SU-DHL-6 (cell line): ENCODE measurements around the gene ADCY5.

Source experiments
- H2AFZ ChIP-seq: fragments of 200-600 bp; sonication (generic); 2 replicates; pipeline ENCODE4 v1.6.1; 2014; ENCODE audit warnings: low read depth, mild to moderate bottlenecking, moderate library complexity, mixed read lengths, antibody characterized with exemption, low read length; ENCODE audit not compliant: severe bottlenecking
- H3F3A ChIP-seq: fragments of 200-600 bp; shearing (Covaris generic); 2 replicates; pipeline ENCODE4 v1.6.0; 2016; ENCODE audit warnings: antibody characterized with exemption, mild to moderate bottlenecking; ENCODE audit not compliant: insufficient read depth
- H3K27ac ChIP-seq: fragments of 200-600 bp; sonication (generic); 2 replicates; pipeline ENCODE4 v1.5.1; 2016; ENCODE audit warnings: low read depth, mild to moderate bottlenecking, low read length, moderate library complexity, mixed read lengths
- H3K27me3 ChIP-seq: fragments of 200-600 bp; sonication (generic), shearing (Covaris generic); 2 replicates; pipeline ENCODE4 v1.6.0; 2014; ENCODE audit warnings: mild to moderate bottlenecking, low read length
- H3K36me3 ChIP-seq: fragments of 200-600 bp; sonication (generic); 2 replicates; pipeline ENCODE4 v1.6.1; 2014; ENCODE audit warnings: mild to moderate bottlenecking, low read length, mixed read lengths
- H3K4me2 ChIP-seq: fragments of 300-600, 200-600 bp; shearing (Covaris generic), sonication (generic); 2 replicates; pipeline ENCODE4 v1.6.0; 2014; ENCODE audit warnings: low read length, low read depth, mild to moderate bottlenecking; ENCODE audit not compliant: poor library complexity, severe bottlenecking
- H3K4me3 ChIP-seq: fragments of 200-600 bp; sonication (generic); 2 replicates; pipeline ENCODE4 v1.5.1; 2014; ENCODE audit warnings: antibody characterized with exemption, low read length, mild to moderate bottlenecking, mixed read lengths; ENCODE audit not compliant: insufficient read depth, poor library complexity, severe bottlenecking
- H3K79me2 ChIP-seq: fragments of 200-600 bp; sonication (generic); 2 replicates; pipeline ENCODE4 v1.6.1; 2014; ENCODE audit warnings: mild to moderate bottlenecking, low read length, moderate library complexity; ENCODE audit not compliant: insufficient read depth
- H3K9ac ChIP-seq: fragments of 200-600 bp; sonication (generic); 2 replicates; pipeline ENCODE4 v1.7.0; 2014; ENCODE audit warnings: mild to moderate bottlenecking, low read length
- H3K9me2 ChIP-seq: fragments of 200-600 bp; sonication (generic); replicated peaks from 2 replicates; pipeline ENCODE4 v1.6.1; 2014; ENCODE audit warnings: low read length; ENCODE audit not compliant: insufficient read depth
- H3K9me3 ChIP-seq: fragments of 200-600 bp; sonication (generic); 2 replicates; pipeline ENCODE4 v1.6.1; 2014; ENCODE audit warnings: low read length, mixed read lengths; ENCODE audit not compliant: insufficient read depth
- H4K20me1 ChIP-seq: fragments of 200-600 bp; sonication (generic); 2 replicates; pipeline ENCODE4 v1.6.1; 2014; ENCODE audit warnings: low read depth, mild to moderate bottlenecking, antibody characterized with exemption, low read length, moderate library complexity, mixed read lengths
- EZH2phosphoT487 ChIP-seq: fragments of 200-600 bp; sonication (generic), shearing (Covaris generic); conservative IDR thresholded peaks from 2 replicates; pipeline ENCODE4 v1.6.1; 2018; ENCODE audit warnings: mild to moderate bottlenecking, antibody characterized with exemption, low read length, moderate library complexity, mixed read lengths
- TF ChIP-seq, protein P1 (sequence below): fragments of 200-600 bp; sonication (generic); IDR thresholded peaks from one replicate; pipeline ENCODE4 v1.5.1; 2017; ENCODE audit warnings: antibody characterized with exemption, mild to moderate bottlenecking, low read length, moderate library complexity; ENCODE audit not compliant: insufficient read depth, poor library complexity, severe bottlenecking

Gene ADCY5

DNA sequence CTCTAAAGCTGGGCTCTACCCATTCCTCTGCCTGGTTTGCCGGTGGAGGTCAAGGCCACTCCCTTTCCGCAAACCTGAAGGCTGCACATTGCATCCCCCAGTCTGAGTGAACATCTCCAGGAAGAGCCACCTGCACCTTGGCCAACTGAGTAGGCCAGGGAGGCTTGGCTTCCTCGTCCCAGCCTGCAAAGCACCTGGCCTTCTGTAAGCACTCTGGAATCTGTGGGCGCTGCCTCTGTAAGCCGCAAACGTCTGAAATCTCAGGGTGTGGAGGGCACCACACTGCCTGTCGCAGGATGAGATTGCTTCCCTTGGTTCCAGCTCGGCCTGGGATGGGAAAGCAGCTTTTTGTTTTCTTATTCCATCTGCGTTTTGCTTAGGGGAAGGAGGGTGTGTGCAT lies 165.8 kb downstream of the ADCY5 start:
- Histone ChIP-seq H2AFZ (no peak overlapping the region), H3K9me3 (no peaks in the 10 kb centered on the region), H3K27ac (no peak overlapping the region), H3K9ac (no peak overlapping the region), H3F3A (no peaks in the 10 kb centered on the region), H3K4me2 (no peak overlapping the region), H3K36me3 (no peaks in the 10 kb centered on the region), H3K27me3 (no peaks in the 10 kb centered on the region), H3K79me2 (no peaks in the 10 kb centered on the region), H3K9me2 (no peaks in the 10 kb centered on the region), H3K4me3 (no peak overlapping the region), H4K20me1 (no peaks in the 10 kb centered on the region; the same call in 1 of the 2 replicates)
- no peak for TF ChIP-seq EZH2phosphoT487
- TF ChIP-seq, protein P1, sequence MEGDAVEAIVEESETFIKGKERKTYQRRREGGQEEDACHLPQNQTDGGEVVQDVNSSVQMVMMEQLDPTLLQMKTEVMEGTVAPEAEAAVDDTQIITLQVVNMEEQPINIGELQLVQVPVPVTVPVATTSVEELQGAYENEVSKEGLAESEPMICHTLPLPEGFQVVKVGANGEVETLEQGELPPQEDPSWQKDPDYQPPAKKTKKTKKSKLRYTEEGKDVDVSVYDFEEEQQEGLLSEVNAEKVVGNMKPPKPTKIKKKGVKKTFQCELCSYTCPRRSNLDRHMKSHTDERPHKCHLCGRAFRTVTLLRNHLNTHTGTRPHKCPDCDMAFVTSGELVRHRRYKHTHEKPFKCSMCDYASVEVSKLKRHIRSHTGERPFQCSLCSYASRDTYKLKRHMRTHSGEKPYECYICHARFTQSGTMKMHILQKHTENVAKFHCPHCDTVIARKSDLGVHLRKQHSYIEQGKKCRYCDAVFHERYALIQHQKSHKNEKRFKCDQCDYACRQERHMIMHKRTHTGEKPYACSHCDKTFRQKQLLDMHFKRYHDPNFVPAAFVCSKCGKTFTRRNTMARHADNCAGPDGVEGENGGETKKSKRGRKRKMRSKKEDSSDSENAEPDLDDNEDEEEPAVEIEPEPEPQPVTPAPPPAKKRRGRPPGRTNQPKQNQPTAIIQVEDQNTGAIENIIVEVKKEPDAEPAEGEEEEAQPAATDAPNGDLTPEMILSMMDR = no peak

DNA sequence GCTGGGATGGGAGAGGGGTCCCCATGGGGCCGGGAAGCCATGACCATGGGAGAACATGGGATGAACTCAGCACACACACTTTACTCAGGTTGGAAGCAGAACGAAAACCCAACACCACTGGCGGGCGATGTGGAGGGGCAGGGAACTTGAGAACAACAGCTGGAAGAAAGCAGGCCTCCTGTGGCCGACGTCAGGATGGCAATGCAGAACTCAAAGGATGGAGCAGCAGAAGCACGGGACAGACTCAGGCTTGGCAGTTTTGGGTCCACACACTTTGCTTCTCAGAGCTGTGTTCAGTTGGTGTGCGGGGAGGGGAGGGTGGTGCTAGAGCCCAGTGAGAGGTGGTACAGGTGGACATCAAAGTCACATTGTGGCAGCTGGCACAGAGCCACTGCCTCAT lies 166.4 kb downstream of the ADCY5 start:
- no peaks in the 10 kb centered on the region for H3K27me3 ChIP-seq

DNA sequence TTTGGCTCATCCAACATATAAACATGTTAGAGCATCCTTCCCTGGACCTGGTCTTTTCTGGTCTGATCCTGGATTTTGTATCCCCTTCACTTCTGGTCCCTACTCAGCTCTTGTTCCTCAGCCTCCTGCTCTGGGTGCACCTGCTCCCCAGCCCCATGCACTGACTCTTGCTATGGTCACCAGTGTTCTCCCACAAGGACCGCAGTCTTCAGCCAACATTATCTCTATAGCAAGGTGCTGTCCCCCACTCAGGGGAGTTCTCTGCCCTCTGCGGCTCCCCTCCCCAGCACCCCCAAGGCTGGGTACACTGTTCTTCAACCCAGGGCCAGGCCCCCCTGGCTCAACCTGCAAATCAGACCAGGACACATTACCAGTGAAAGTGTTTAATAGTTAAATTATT lies 167.0 kb downstream of the ADCY5 start:
- Histone ChIP-seq H3K9me3 (no peaks in the 10 kb centered on the region), H3K36me3 (no peaks in the 10 kb centered on the region), H2AFZ (no peak overlapping the region), H4K20me1 (no peaks in the 10 kb centered on the region; the same call in 1 of the 2 replicates), H3K9ac (no peak overlapping the region), H3K79me2 (no peaks in the 10 kb centered on the region), H3K4me3 (no peak overlapping the region), H3K9me2 (no peaks in the 10 kb centered on the region), H3K27ac (no peak overlapping the region), H3K27me3 (no peaks in the 10 kb centered on the region), H3K4me2 (no peak overlapping the region), H3F3A (no peaks in the 10 kb centered on the region)
- no peak for TF ChIP-seq EZH2phosphoT487
- TF ChIP-seq, protein P1 = no peak

More for the DNA sequence above, 166.4 kb downstream of the ADCY5 start:
- H3K9me2 ChIP-seq = no peaks in the 10 kb centered on the region
- no peaks in the 10 kb centered on the region for H3K79me2 ChIP-seq
- H4K20me1 ChIP-seq = no peaks in the 10 kb centered on the region; the same call in 1 of the 2 replicates
- TF ChIP-seq, protein P1 = no peak
- TF ChIP-seq EZH2phosphoT487 = no peak
- H3K9ac ChIP-seq = no peak overlapping the region
- H3K4me2 ChIP-seq = no peak overlapping the region
- no peaks in the 10 kb centered on the region for H3F3A ChIP-seq
- no peak overlapping the region for H3K4me3 ChIP-seq
- H2AFZ ChIP-seq = no peak overlapping the region
- no peak overlapping the region for H3K27ac ChIP-seq
- H3K36me3 ChIP-seq = no peaks in the 10 kb centered on the region
- H3K9me3 ChIP-seq = no peaks in the 10 kb centered on the region
